COLO668 (cell line): Measurements from ENCODE around the gene CREB3.

Source experiments
- DNase-seq: peaks from one replicate; lab custom pipeline; 2025; ENCODE audit not compliant: unreplicated experiment; lab: John Stamatoyannopoulos, UW

CREB3 gene

GRCh38 chr9:35748242-35748857, 15.9 kb downstream of the CREB3 start:
- DNase-seq, result no peak

- peak; percentile 88 for DNase-seq
These were observed 16.5 kb downstream of the CREB3 start, which contains the start of the genes GBA2 and RGP1 for GRCh38 chr9:35748858-35749514. TSS of gene GBA2 (minus strand) at chr9:35749228. CDS start at chr9:35748704, 524 bp downstream. TSS of gene RGP1 (plus strand) at chr9:35749287. CDS start at chr9:35749756, 469 bp downstream.

- DNase-seq, result peak; percentile 37
These were observed 17.2 kb downstream of the CREB3 start for GRCh38 chr9:35749515-35750255.

GRCh38 chr9:35750256-35750531, 17.7 kb downstream of the CREB3 start:
- no peak for DNase-seq

GRCh38 chr9:35753466-35753865, 21.0 kb downstream of the CREB3 start:
- DNase-seq, result no peak

GRCh38 chr9:35754264-35754663, 21.8 kb downstream of the CREB3 start, which contains the start of gene MSMP:
TSS of gene MSMP (minus strand) at chr9:35754276. CDS start at chr9:35754129, 147 bp downstream.
- DNase-seq, result no peak

- no peak for DNase-seq
These were observed 22.6 kb downstream of the CREB3 start for GRCh38 chr9:35755071-35755470.

- peak; percentile 89 for DNase-seq
These were observed 24.1 kb downstream of the CREB3 start for GRCh38 chr9:35756275-35757225.

- peak; percentile 80 for DNase-seq
These were observed 24.9 kb downstream of the CREB3 start for GRCh38 chr9:35757226-35757891.

GRCh38 chr9:35757892-35758275, 25.4 kb downstream of the CREB3 start:
- DNase-seq, result no peak

GRCh38 chr9:35758475-35759050, 26.1 kb downstream of the CREB3 start:
- no peak for DNase-seq

- no peak for DNase-seq
These were observed 27.3 kb downstream of the CREB3 start for GRCh38 chr9:35759795-35760194.

- DNase-seq, result no peak
These were observed 28.2 kb downstream of the CREB3 start for GRCh38 chr9:35760651-35761050.

GRCh38 chr9:35763181-35763580, 30.7 kb downstream of the CREB3 start:
- no peak for DNase-seq

GRCh38 chr9:35763803-35764202, 31.3 kb downstream of the CREB3 start:
- DNase-seq, result no peak

GRCh38 chr9:35766997-35767396, 34.5 kb downstream of the CREB3 start:
- no peak for DNase-seq

GRCh38 chr9:35767458-35767857, 35.0 kb downstream of the CREB3 start:
- DNase-seq, result no peak

GRCh38 chr9:35769763-35770162, 37.3 kb downstream of the CREB3 start:
- DNase-seq, result no peak

- no peak for DNase-seq
These were observed 38.6 kb downstream of the CREB3 start for GRCh38 chr9:35771075-35771433.

- peak; percentile 10 for DNase-seq
These were observed 39.1 kb downstream of the CREB3 start for GRCh38 chr9:35771534-35771933.
